Lung (tissue), 12 donors: Measurements from ENCODE around the gene MED31. TPM values are rescaled to one million over a fixed set of nuclear protein-coding genes. Genes with fewer than 3 reads are reported as not detected.
"Not testable (repeated sequence)": the region's sequence is repeated elsewhere in the genome, so short reads cannot be mapped to it uniquely, and the experiment has no call there.

Experiments
- ATAC-seq: fragments of 200-7000 bp; cut with Tn5 transposase; one replicate; pipeline ENCODE4 v1.9.1; 2020; ENCODE audit warnings: moderate number of reproducible peaks; ENCODE audit not compliant: insufficient read depth, low FRiP score
- DNase-seq, 3 donors: peaks; one replicate each; pipeline ENCODE4 v3.0.0-alpha.2; 2013 to 2017
- H3K27ac ChIP-seq, 2 donors: one replicate each; pipeline ENCODE4 v1.5.1; 2013; ENCODE audit warnings: mild to moderate bottlenecking in 2 of 2, moderate library complexity in 2 of 2, control low read depth in 1 of 2, inconsistent platforms in 1 of 2, low read depth in 1 of 2, low read length in 1 of 2
- H3K27me3 ChIP-seq, 3 donors: one replicate each; pipeline ENCODE4 v1.5.1; 2013; ENCODE audit warnings: low read length in 2 of 3; ENCODE audit not compliant: control insufficient read depth in 3 of 3, insufficient read depth in 3 of 3
- H3K36me3 ChIP-seq, 4 donors: one replicate each; pipeline ENCODE4 v1.5.1; 2013; ENCODE audit warnings: low read length in 4 of 4, mild to moderate bottlenecking in 1 of 4, moderate library complexity in 1 of 4; ENCODE audit not compliant: control insufficient read depth in 4 of 4, insufficient read depth in 4 of 4
- H3K4me1 ChIP-seq, 5 donors: one replicate each; pipeline ENCODE4 v1.5.1; 2013; ENCODE audit warnings: low read length in 5 of 5, mild to moderate bottlenecking in 2 of 5, moderate library complexity in 1 of 5; ENCODE audit not compliant: control insufficient read depth in 5 of 5, insufficient read depth in 5 of 5
- H3K4me3 ChIP-seq: one replicate; pipeline ENCODE4 v1.5.1; 2013; ENCODE audit warnings: mild to moderate bottlenecking, control low read depth, moderate library complexity
- H3K9ac ChIP-seq, 2 donors: one replicate each; pipeline ENCODE4 v1.5.1; 2013; ENCODE audit warnings: low read length in 2 of 2, control low read depth in 1 of 2; ENCODE audit not compliant: insufficient read depth in 1 of 2
- H3K9me3 ChIP-seq, 4 donors: one replicate each; pipeline ENCODE4 v1.5.1; 2013; ENCODE audit warnings: low read length in 3 of 4, mild to moderate bottlenecking in 1 of 4, moderate library complexity in 1 of 4; ENCODE audit not compliant: control insufficient read depth in 4 of 4, insufficient read depth in 3 of 4
- WGBS, 2 donors: extraction: QIAGEN DNeasy Blood & Tissue Kit; methylation state at CpG; one replicate each; pipeline ENCODE4 v1.1.7; 2013; 5-methylcytosine and 5-hydroxymethylcytosine counted together
- polyA plus RNA-seq, 2 donors: library from polyadenylated mRNA; stranded (reverse); fragments of 200-250 nt; gene quantifications; one replicate each; pipeline ENCODE4 v1.2.1, GENCODE V29; 2013
- total RNA-seq, 2 donors: library from RNA; depleted of rRNA in 1 of 2; stranded (reverse); fragments of >200 nt in 1 of 2; gene quantifications; one replicate each; pipeline ENCODE4 v1.2.1, GENCODE V29; 2014 to 2021
- TF ChIP-seq, protein P1 (sequence below): IDR thresholded peaks from 2 replicates; pipeline ENCODE4 v1.5.1; 2012; ENCODE audit warnings: mild to moderate bottlenecking; ENCODE audit errors: control extremely low read depth, extremely low read depth
- donor health status: control.
- donor health status: control.
- donor health status: Bipolar disorder and iron deficiency.
- donor health status: healthy.
- donor health status: DM: yes; HTN: yes; CAD: no.

MED31 gene
- total and polyA plus RNA-seq, 4 donors, result 16.6 to 27.7 (median 19.2) TPM

DNA sequence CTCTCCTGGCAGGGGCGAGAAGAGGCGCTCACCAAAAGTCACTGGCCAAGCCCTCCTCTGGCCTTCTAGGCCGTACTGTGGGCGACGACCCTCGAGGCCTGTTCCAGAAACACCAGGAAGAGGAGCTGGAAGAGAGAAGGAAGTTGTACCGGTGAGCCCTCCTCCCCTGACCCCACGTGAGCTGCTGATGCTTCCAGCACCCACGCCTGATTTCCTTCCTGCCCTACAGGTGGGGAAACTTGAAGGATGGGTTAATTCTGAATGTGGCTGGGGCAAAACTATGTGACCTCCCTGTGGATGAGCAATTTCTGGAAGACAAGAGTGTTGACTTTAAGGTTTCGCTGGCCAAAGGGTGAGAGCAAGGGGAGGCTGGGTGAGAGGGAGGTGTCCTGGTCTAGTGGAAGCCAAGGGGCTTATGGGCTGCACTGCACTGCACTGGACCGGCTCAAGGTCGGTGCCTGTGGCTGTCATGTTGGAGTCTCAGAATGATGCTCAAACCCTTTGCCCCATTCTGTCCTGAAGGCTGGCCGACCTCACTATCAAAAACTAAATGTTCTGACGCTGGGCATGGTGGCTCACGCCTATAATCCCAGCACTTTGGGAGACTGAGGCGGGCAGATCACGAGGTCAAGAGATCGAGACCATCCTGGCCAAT lies 6.4 kb upstream of the MED31 start:
- Histone ChIP-seq H3K27ac (no peak overlapping the region), H3K36me3 (no peaks in the 10 kb centered on the region), H3K9me3 (no peaks in the 10 kb centered on the region), H3K4me3 (no peak overlapping the region), H3K4me1 (peaks cover 0 to 21% (median 6%) of the 10 kb centered on the region in 5 donors), H3K27me3 (peaks cover 0 to 34% (median 31%) of the 10 kb centered on the region in 3 donors), H3K9ac (no peak overlapping the region)
- TF ChIP-seq, protein P1, sequence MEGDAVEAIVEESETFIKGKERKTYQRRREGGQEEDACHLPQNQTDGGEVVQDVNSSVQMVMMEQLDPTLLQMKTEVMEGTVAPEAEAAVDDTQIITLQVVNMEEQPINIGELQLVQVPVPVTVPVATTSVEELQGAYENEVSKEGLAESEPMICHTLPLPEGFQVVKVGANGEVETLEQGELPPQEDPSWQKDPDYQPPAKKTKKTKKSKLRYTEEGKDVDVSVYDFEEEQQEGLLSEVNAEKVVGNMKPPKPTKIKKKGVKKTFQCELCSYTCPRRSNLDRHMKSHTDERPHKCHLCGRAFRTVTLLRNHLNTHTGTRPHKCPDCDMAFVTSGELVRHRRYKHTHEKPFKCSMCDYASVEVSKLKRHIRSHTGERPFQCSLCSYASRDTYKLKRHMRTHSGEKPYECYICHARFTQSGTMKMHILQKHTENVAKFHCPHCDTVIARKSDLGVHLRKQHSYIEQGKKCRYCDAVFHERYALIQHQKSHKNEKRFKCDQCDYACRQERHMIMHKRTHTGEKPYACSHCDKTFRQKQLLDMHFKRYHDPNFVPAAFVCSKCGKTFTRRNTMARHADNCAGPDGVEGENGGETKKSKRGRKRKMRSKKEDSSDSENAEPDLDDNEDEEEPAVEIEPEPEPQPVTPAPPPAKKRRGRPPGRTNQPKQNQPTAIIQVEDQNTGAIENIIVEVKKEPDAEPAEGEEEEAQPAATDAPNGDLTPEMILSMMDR, result no peak
- ATAC-seq, result no peak
- DNase-seq, result no peak
- 61 to 75% methylated on average over 17 to 18 of the region's 18 CpGs for WGBS, 2 donors

DNA sequence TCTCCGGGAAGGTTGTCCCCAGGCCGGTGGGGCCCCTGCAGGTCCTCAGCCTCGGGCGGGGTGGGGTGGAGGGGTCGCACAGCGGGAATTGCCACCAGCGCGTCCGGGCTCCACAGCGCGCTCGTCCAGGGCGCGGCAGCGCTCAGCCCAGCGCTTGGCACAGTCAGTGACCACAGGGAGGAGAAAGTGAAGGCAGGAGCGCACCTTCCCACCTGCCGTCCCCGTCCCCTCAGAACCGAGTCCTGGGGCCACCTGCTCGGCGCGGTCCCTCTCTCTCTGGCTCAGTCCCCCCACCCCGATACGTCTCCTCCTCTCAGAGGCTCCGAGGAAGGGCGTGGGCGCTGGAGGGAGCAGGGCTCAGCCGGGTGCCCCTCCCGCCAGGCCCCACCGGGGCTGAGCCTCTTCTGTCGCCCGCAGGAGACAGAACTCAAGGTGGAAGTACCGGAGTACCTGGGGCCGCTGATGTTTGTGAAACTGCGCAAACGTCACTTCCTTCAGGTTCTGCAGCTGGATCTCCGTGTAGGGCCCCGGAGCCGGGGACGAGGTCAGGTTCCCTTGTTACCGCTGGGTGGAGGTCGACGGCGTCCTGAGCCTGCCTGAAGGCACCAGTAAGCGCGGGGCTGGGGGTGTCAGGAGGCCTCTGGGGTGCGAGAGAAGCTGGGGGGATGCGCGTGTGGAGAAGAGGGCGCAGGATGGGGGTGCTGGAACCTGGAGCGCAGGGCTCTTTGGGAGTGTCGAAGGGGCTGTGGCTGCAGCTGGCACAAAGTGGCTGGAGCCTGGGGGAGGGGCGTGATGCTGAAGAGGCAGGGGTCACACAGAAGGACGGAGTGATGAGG lies 5.6 kb upstream of the MED31 start:
- not testable (repeated sequence) for DNase-seq, H3K27ac ChIP-seq, H3K9me3 ChIP-seq, H3K36me3 ChIP-seq, ATAC-seq, H3K9ac ChIP-seq, H3K4me3 ChIP-seq
- H3K27me3 ChIP-seq, result peaks cover 0 to 34% (median 31%) of the 10 kb centered on the region in 3 donors
- 3 to 5% methylated on average over 46 to 54 of the region's 55 CpGs for WGBS, 2 donors
- peaks cover 0 to 28% (median 11%) of the 10 kb centered on the region in 5 donors for H3K4me1 ChIP-seq

DNA sequence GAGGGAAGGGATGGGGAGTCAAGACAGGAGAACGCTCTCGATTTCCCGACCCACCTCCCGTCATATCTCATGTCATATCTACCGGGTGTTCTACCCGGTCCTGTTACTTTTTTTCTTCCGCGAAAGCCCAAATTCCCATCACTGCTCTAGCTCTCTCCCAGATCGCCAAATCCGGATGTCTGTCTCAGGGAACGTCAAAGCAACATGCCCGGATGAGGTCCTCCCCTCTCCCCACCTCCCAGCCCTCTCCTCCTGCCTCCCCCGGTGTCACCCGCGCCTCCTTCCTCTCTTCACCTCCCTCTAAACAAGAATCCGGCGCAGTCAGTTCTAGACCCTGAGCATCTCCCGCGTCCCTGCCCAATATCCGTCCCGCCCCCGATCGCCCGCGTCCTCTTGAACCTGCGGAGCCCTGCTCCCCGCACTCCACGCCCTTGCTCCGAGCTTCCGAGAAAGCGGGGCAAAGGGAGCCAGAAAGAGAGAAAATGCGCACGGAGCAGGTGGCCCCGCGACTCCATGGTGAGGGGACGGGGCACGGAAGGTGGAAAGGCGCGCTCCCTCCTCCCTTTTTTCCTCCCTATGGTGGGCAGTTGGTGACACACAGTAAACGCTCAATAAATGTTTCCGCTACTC lies 4.4 kb upstream of the MED31 start:
- not testable (repeated sequence) for H3K9me3 ChIP-seq, H3K27ac ChIP-seq, H3K4me3 ChIP-seq, H3K36me3 ChIP-seq, ATAC-seq, DNase-seq, H3K9ac ChIP-seq
- H3K4me1 ChIP-seq, result peaks cover 0 to 32% (median 14%) of the 10 kb centered on the region in 5 donors
- peaks cover 0 to 34% (median 31%) of the 10 kb centered on the region in 3 donors for H3K27me3 ChIP-seq
- WGBS, 2 donors, result 1 to 11% methylated on average over 17 to 38 of the region's 41 CpGs

DNA sequence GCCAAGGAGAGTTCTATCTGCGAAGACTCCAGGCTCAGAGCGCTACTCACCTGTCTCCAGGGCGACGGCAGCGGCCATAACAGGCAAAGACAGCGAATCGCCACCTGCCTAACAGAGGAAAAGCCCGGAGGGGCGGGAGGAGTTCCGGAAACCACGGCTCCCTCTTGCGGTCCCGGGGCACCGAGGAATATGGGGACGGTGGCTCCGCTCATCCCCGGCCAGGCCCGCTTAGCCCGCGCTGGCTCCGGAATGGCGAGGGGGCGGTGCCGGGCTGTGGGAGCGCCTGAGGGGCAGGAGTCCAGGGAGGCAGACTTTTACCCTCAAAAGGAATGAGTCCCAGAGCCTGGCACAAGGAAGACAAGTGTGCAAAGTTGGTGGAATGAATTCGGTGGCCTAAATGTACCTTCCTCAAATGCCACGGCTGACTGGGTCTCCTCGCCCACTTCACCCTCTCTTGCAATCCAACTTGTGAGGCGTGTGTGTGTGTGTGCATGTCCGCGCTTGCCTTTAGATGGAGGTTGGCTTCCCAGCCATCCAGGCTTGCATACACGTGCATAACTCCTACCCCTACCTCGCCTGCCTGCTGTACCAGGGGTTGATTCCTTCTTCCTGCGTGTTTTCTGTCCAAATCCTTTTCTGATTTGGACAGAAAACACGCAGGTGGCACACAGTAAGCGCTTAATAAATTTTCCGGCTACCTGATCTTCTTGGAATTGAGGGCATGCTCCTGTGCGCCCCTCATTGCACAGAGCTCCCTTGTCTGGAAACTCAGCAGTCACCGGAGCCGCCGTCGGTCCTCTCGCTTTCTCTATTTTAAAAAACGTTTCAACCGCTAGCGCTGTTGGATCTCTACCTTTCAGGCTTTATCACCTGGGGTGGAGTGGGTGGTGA lies 3.7 kb upstream of the MED31 start:
- DNase-seq (no peak), ATAC-seq (peak; percentile 8)
- Histone ChIP-seq H3K9ac (no peak overlapping the region), H3K9me3 (peaks cover 0 to 3% (median 0%) of the 10 kb centered on the region in 4 donors), H3K36me3 (no peaks in the 10 kb centered on the region), H3K27ac (no peak overlapping the region), H3K4me1 (peaks cover 6 to 38% (median 14%) of the 10 kb centered on the region in 5 donors), H3K27me3 (peaks cover 0 to 34% (median 31%) of the 10 kb centered on the region in 3 donors), H3K4me3 (no peak overlapping the region)
- WGBS, 2 donors, result 13 to 35% methylated on average over 46 of the region's 46 CpGs
- TF ChIP-seq, protein P1, result no peak
